Stomach (tissue), 4 donors: ENCODE results near the gene RNF213.

Experiments used
- POLR2AphosphoS5 ChIP-seq, 3 donors: sonication (generic); formaldehyde crosslinking; IDR thresholded peaks; one replicate each; pipeline ENCODE4 v1.6.1; 2016; ENCODE audit warnings: antibody characterized with exemption in 3 of 3
- TF ChIP-seq, protein P1 (sequence below), 7 experiments: fragments of 450-650 bp in 4 of 7; fragments of 200-600 bp in 3 of 7; sonication (generic) in 3 of 7; IDR thresholded peaks; one replicate each; pipeline ENCODE4 v1.5.1; 2016 to 2019; ENCODE audit warnings: antibody characterized with exemption in 7 of 7, control low read depth in 2 of 7, mild to moderate bottlenecking in 1 of 7

- TF ChIP-seq POLR2AphosphoS5 (IDR thresholded peaks at IDR 0.05) = no peak
- TF ChIP-seq, protein P1, sequence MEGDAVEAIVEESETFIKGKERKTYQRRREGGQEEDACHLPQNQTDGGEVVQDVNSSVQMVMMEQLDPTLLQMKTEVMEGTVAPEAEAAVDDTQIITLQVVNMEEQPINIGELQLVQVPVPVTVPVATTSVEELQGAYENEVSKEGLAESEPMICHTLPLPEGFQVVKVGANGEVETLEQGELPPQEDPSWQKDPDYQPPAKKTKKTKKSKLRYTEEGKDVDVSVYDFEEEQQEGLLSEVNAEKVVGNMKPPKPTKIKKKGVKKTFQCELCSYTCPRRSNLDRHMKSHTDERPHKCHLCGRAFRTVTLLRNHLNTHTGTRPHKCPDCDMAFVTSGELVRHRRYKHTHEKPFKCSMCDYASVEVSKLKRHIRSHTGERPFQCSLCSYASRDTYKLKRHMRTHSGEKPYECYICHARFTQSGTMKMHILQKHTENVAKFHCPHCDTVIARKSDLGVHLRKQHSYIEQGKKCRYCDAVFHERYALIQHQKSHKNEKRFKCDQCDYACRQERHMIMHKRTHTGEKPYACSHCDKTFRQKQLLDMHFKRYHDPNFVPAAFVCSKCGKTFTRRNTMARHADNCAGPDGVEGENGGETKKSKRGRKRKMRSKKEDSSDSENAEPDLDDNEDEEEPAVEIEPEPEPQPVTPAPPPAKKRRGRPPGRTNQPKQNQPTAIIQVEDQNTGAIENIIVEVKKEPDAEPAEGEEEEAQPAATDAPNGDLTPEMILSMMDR (IDR thresholded peaks at IDR 0.05) = no peak
Observed at GRCh38 chr17:80380555-80381002, 119.9 kb downstream of the RNF213 start.
